ENCODE measurements around the gene OR2G6.
"Not testable (repeated sequence)": the region's sequence is repeated elsewhere in the genome, so short reads cannot be mapped to it uniquely, and the experiment has no call there.

DNA sequence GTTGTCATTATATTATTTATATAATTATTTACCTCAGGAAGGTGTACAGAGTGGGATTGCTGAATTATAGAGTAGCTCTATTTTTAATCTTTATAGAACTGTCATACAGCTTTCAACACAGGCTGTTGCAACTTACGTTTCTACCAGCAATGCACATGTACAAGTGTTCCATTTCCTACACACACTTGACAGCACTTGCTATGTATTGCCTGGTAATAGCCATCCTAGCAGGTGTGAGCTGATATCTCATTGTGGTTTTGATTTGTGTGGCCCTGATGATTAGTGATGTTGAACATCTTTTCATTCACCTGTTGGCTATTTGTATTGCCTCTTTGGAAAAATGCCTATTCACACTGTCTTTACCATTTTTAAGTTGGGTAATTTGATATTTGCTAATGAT, 32.2 kb upstream of the OR2G6 start:
- TF ChIP-seq POLR2A (IDR thresholded peaks at IDR 0.05), result not testable (repeated sequence)
- TF ChIP-seq, protein P1, sequence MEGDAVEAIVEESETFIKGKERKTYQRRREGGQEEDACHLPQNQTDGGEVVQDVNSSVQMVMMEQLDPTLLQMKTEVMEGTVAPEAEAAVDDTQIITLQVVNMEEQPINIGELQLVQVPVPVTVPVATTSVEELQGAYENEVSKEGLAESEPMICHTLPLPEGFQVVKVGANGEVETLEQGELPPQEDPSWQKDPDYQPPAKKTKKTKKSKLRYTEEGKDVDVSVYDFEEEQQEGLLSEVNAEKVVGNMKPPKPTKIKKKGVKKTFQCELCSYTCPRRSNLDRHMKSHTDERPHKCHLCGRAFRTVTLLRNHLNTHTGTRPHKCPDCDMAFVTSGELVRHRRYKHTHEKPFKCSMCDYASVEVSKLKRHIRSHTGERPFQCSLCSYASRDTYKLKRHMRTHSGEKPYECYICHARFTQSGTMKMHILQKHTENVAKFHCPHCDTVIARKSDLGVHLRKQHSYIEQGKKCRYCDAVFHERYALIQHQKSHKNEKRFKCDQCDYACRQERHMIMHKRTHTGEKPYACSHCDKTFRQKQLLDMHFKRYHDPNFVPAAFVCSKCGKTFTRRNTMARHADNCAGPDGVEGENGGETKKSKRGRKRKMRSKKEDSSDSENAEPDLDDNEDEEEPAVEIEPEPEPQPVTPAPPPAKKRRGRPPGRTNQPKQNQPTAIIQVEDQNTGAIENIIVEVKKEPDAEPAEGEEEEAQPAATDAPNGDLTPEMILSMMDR (IDR thresholded peaks at IDR 0.05), result not testable (repeated sequence)
